ENCODE data around the gene ADAMTSL1. TPM values are rescaled to one million over a fixed set of nuclear protein-coding genes. Genes with fewer than 3 reads are reported as not detected.

The ADAMTSL1 gene
- total and polyA plus RNA-seq, 2 experiments from 2014 or later, result 2.3 to 5.0 TPM

GRCh38 chr9:18579536-18579935, 105.6 kb downstream of the ADAMTSL1 start:
- H3K79me2 ChIP-seq (replicated peaks; ENCODE audit: insufficient read depth), result no peaks in the 10 kb centered on the region
- no peak overlapping the region for H3K4me2 ChIP-seq
- no peaks in the 10 kb centered on the region for H3K27me3 ChIP-seq (ENCODE audit: insufficient read depth)
- H3K36me3 Mint-ChIP-seq (ENCODE audit: low read depth), result no peaks in the 10 kb centered on the region
- 0 out of 3 replicates have a peak, but pooled peaks cover 2% of the 10 kb centered on the region for H3K9me3 Mint-ChIP-seq
- H3K4me1 ChIP-seq (ENCODE audit: insufficient read depth), result no peaks in the 10 kb centered on the region
- no peak for TF ChIP-seq JUNB (IDR thresholded peaks at IDR 0.05; ENCODE audit: unreplicated experiment)
- no peak for TF ChIP-seq ZNF462 (CRISPR knock-in tag; IDR thresholded peaks at IDR 0.05)
- TF ChIP-seq ZNF331 (CRISPR knock-in tag; IDR thresholded peaks at IDR 0.05; ENCODE audit: low read depth), result no peak
- TF ChIP-seq ZNF114 (CRISPR knock-in tag; IDR thresholded peaks at IDR 0.05), result no peak
- TF ChIP-seq CREB1 (CRISPR knock-in tag; IDR thresholded peaks at IDR 0.05; ENCODE audit: low read depth), result no peak
- TF ChIP-seq ETS1 (IDR thresholded peaks at IDR 0.05), result no peak
- TF ChIP-seq CTCF (conservative IDR thresholded peaks at IDR 0.05; ENCODE audit: low read depth in 2 of 2), result no peak
- no peak for TF ChIP-seq REST (IDR thresholded peaks at IDR 0.05; ENCODE audit: unreplicated experiment)
- no peak for TF ChIP-seq EZH2phosphoT487 (IDR thresholded peaks at IDR 0.05; ENCODE audit: unreplicated experiment)
- TF ChIP-seq STAT1 (IDR thresholded peaks at IDR 0.05; ENCODE audit: unreplicated experiment), result no peak
- no peak for TF ChIP-seq POLR2AphosphoS5 (IDR thresholded peaks at IDR 0.05; ENCODE audit: low read depth)
- TF ChIP-seq NANOG (IDR thresholded peaks at IDR 0.05; ENCODE audit: borderline replicate concordance), result no peak
- H3K36me3 ChIP-seq (ENCODE audit: insufficient read depth), result no peaks in the 10 kb centered on the region
- H3K27ac ChIP-seq (ENCODE audit: low read depth), result no peak overlapping the region
- no peaks in the 10 kb centered on the region for H3K9me2 ChIP-seq (ENCODE audit: insufficient read depth)
- H3F3A ChIP-seq (replicated peaks; ENCODE audit: low read depth), result no peaks in the 10 kb centered on the region
- no peak overlapping the region for H3K4me3 ChIP-seq
- no peak overlapping the region for H2AFZ ChIP-seq
- no peaks in the 10 kb centered on the region for H4K20me1 ChIP-seq (replicated peaks; ENCODE audit: insufficient read depth)
- H3K4me1 Mint-ChIP-seq, result no peaks in the 10 kb centered on the region
- no peaks in the 10 kb centered on the region for H3K27me3 Mint-ChIP-seq (ENCODE audit: insufficient read depth, low read depth, poor library complexity)
- no peak overlapping the region for H3K4me3 Mint-ChIP-seq
- no peak for DNase-seq (ENCODE audit: low spot score)
- no peak overlapping the region for H3K27ac Mint-ChIP-seq
- ATAC-seq, result no peak
